Measurements from ENCODE around the gene TCEA2. TPM values are rescaled to one million over a fixed set of nuclear protein-coding genes. Genes with fewer than 3 reads are reported as not detected.
A peak's percentile ranks its signal among the peaks of the same experiment; 100 is the strongest.

The TCEA2 gene
- polyA plus RNA-seq, result 32.6 TPM
- long read RNA-seq, donor 1, transcript TCEA2-202 (10 exons, 1,235 nt), result major isoform, 6 of 6 reads
- long read RNA-seq, donor 1, partial matches to known transcripts, result 0 of 6 reads
- long read RNA-seq, donor 1, other reads (novel, unspliced or antisense), result 0 of 6 reads
- long read RNA-seq, donor 2, transcript TCEA2-202 (10 exons, 1,235 nt), result major isoform, 21 of 24 reads
- long read RNA-seq, donor 2, partial matches to known transcripts, result 0 of 24 reads
- long read RNA-seq, donor 2, other reads (novel, unspliced or antisense), result 0 of 24 reads
- long read RNA-seq, donor 3, transcript TCEA2-202 (10 exons, 1,235 nt), result major isoform, 8 of 10 reads
- long read RNA-seq, donor 3, partial matches to known transcripts, result 0 of 10 reads
- long read RNA-seq, donor 3, other reads (novel, unspliced or antisense), result 0 of 10 reads
- long read RNA-seq, donor 4, partial matches to known transcripts, result 0 of 1 reads
- long read RNA-seq, donor 4, other reads (novel, unspliced or antisense), result 0 of 1 reads
- long read RNA-seq, donor 5, transcript TCEA2-202 (10 exons, 1,235 nt), result major isoform, 12 of 12 reads
- long read RNA-seq, donor 5, partial matches to known transcripts, result 0 of 12 reads
- long read RNA-seq, donor 5, other reads (novel, unspliced or antisense), result 0 of 12 reads
- long read RNA-seq, donor 6, partial matches to known transcripts, result 0 of 5 reads
- long read RNA-seq, donor 6, other reads (novel, unspliced or antisense), result 0 of 5 reads
- long read RNA-seq, donor 7, partial matches to known transcripts, result 0 of 5 reads
- long read RNA-seq, donor 7, other reads (novel, unspliced or antisense), result 0 of 5 reads
- long read RNA-seq, donor 8, transcript TCEA2-202 (10 exons, 1,235 nt), result major isoform, 16 of 25 reads
- long read RNA-seq, donor 8, partial matches to known transcripts, result 5 of 25 reads
- long read RNA-seq, donor 8, other reads (novel, unspliced or antisense), result 0 of 25 reads
- long read RNA-seq, donor 9, transcript TCEA2-202 (10 exons, 1,235 nt), result major isoform, 7 of 13 reads
- long read RNA-seq, donor 9, partial matches to known transcripts, result 5 of 13 reads
- long read RNA-seq, donor 9, other reads (novel, unspliced or antisense), result 0 of 13 reads
- long read RNA-seq, donor 10, transcript TCEA2-202 (10 exons, 1,235 nt), result major isoform, 7 of 9 reads
- long read RNA-seq, donor 10, partial matches to known transcripts, result 0 of 9 reads
- long read RNA-seq, donor 10, other reads (novel, unspliced or antisense), result 0 of 9 reads
- long read RNA-seq, donor 11, transcript TCEA2-202 (10 exons, 1,235 nt), result major isoform, 7 of 8 reads
- long read RNA-seq, donor 11, partial matches to known transcripts, result 0 of 8 reads
- long read RNA-seq, donor 11, other reads (novel, unspliced or antisense), result 0 of 8 reads

- H3K4me1 ChIP-seq (ENCODE audit: control insufficient read depth, insufficient read depth, low read length), result peaks cover 25% of the 10 kb centered on the region
- no peaks in the 10 kb centered on the region for H3K36me3 ChIP-seq (ENCODE audit: control insufficient read depth, insufficient read depth, low read length)
- H3K27me3 ChIP-seq (ENCODE audit: control insufficient read depth, insufficient read depth, low read length), result peaks cover 5% of the 10 kb centered on the region
- peak within 1 kb of the TSS; percentile 85 for H3K4me3 ChIP-seq (ENCODE audit: low read length)
- peak within 1 kb of the TSS; percentile 84 for H3K27ac ChIP-seq (ENCODE audit: low read length)
- no peaks in the 10 kb centered on the region for H3K9me3 ChIP-seq (ENCODE audit: control insufficient read depth, low read depth, low read length)
- WGBS (ENCODE audit: insufficient coverage, low lambda C conversion rate), result no CpG with 5 or more reads among the region's 85 CpGs
- peak; percentile 97 to 98 for DNase-seq
Measured at GRCh38 chr20:64062596-64063388, at the start of gene TCEA2. Gene TCEA2, plus strand, starts transcription at chr20:64063198. Its CDS starts 115 bp downstream, at chr20:64063313.

GRCh38 chr20:64015635-64016034 lies 47.4 kb upstream of the TCEA2 start:
- H3K4me3 ChIP-seq (ENCODE audit: low read length), result no peak overlapping the region
- no CpG with 5 or more reads among the region's 2 CpGs for WGBS (ENCODE audit: insufficient coverage, low lambda C conversion rate)
- H3K9me3 ChIP-seq (ENCODE audit: control insufficient read depth, low read depth, low read length), result peaks cover 8% of the 10 kb centered on the region
- no peaks in the 10 kb centered on the region for H3K27me3 ChIP-seq (ENCODE audit: control insufficient read depth, insufficient read depth, low read length)
- no peak for DNase-seq
- no peak overlapping the region for H3K27ac ChIP-seq (ENCODE audit: low read length)
- peaks cover 67% of the 10 kb centered on the region for H3K36me3 ChIP-seq (ENCODE audit: control insufficient read depth, insufficient read depth, low read length)
- H3K4me1 ChIP-seq (ENCODE audit: control insufficient read depth, insufficient read depth, low read length), result no peaks in the 10 kb centered on the region

GRCh38 chr20:64021124-64021975 lies 41.6 kb upstream of the TCEA2 start:
- Histone ChIP-seq H3K4me3 (ENCODE audit: low read length) (no peak overlapping the region), H3K9me3 (ENCODE audit: control insufficient read depth, low read depth, low read length) (no peaks in the 10 kb centered on the region), H3K27me3 (ENCODE audit: control insufficient read depth, insufficient read depth, low read length) (no peaks in the 10 kb centered on the region), H3K4me1 (ENCODE audit: control insufficient read depth, insufficient read depth, low read length) (peaks cover 24% of the 10 kb centered on the region), H3K27ac (ENCODE audit: low read length) (no peak overlapping the region), H3K36me3 (ENCODE audit: control insufficient read depth, insufficient read depth, low read length) (peaks cover 78% of the 10 kb centered on the region)
- no CpG with 5 or more reads among the region's 36 CpGs for WGBS (ENCODE audit: insufficient coverage, low lambda C conversion rate)
- no peak for DNase-seq

- WGBS (ENCODE audit: insufficient coverage, low lambda C conversion rate), result no CpG with 5 or more reads among the region's 17 CpGs
- Histone ChIP-seq H3K36me3 (ENCODE audit: control insufficient read depth, insufficient read depth, low read length) (peaks cover 84% of the 10 kb centered on the region), H3K27me3 (ENCODE audit: control insufficient read depth, insufficient read depth, low read length) (peaks cover 3% of the 10 kb centered on the region), H3K27ac (ENCODE audit: low read length) (no peak overlapping the region), H3K4me1 (ENCODE audit: control insufficient read depth, insufficient read depth, low read length) (peaks cover 24% of the 10 kb centered on the region), H3K9me3 (ENCODE audit: control insufficient read depth, low read depth, low read length) (no peaks in the 10 kb centered on the region), H3K4me3 (ENCODE audit: low read length) (no peak overlapping the region)
- DNase-seq, result no peak
Measured at GRCh38 chr20:64022671-64023360, 40.2 kb upstream of the TCEA2 start.

GRCh38 chr20:64023361-64024140 lies 39.4 kb upstream of the TCEA2 start:
- WGBS (ENCODE audit: insufficient coverage, low lambda C conversion rate), result no CpG with 5 or more reads among the region's 15 CpGs
- Histone ChIP-seq H3K27ac (ENCODE audit: low read length) (no peak overlapping the region), H3K27me3 (ENCODE audit: control insufficient read depth, insufficient read depth, low read length) (peaks cover 3% of the 10 kb centered on the region), H3K4me1 (ENCODE audit: control insufficient read depth, insufficient read depth, low read length) (peaks cover 24% of the 10 kb centered on the region), H3K4me3 (ENCODE audit: low read length) (no peak overlapping the region), H3K36me3 (ENCODE audit: control insufficient read depth, insufficient read depth, low read length) (peaks cover 84% of the 10 kb centered on the region), H3K9me3 (ENCODE audit: control insufficient read depth, low read depth, low read length) (no peaks in the 10 kb centered on the region)
- DNase-seq, result no peak

GRCh38 chr20:64024141-64024990 lies 38.6 kb upstream of the TCEA2 start:
- H3K27me3 ChIP-seq (ENCODE audit: control insufficient read depth, insufficient read depth, low read length), result peaks cover 3% of the 10 kb centered on the region
- no peaks in the 10 kb centered on the region for H3K9me3 ChIP-seq (ENCODE audit: control insufficient read depth, low read depth, low read length)
- H3K27ac ChIP-seq (ENCODE audit: low read length), result no peak overlapping the region
- peaks cover 82% of the 10 kb centered on the region for H3K36me3 ChIP-seq (ENCODE audit: control insufficient read depth, insufficient read depth, low read length)
- H3K4me1 ChIP-seq (ENCODE audit: control insufficient read depth, insufficient read depth, low read length), result peaks cover 24% of the 10 kb centered on the region
- DNase-seq, result peak; percentile 77 to 92
- no peak overlapping the region for H3K4me3 ChIP-seq (ENCODE audit: low read length)
- WGBS (ENCODE audit: insufficient coverage, low lambda C conversion rate), result no CpG with 5 or more reads among the region's 17 CpGs

GRCh38 chr20:64025101-64025825 lies 37.7 kb upstream of the TCEA2 start:
- peaks cover 2% of the 10 kb centered on the region for H3K9me3 ChIP-seq (ENCODE audit: control insufficient read depth, low read depth, low read length)
- no CpG with 5 or more reads among the region's 18 CpGs for WGBS (ENCODE audit: insufficient coverage, low lambda C conversion rate)
- no peak overlapping the region for H3K4me3 ChIP-seq (ENCODE audit: low read length)
- peaks cover 81% of the 10 kb centered on the region for H3K36me3 ChIP-seq (ENCODE audit: control insufficient read depth, insufficient read depth, low read length)
- H3K4me1 ChIP-seq (ENCODE audit: control insufficient read depth, insufficient read depth, low read length), result peaks cover 28% of the 10 kb centered on the region
- no peak for DNase-seq
- peaks cover 3% of the 10 kb centered on the region for H3K27me3 ChIP-seq (ENCODE audit: control insufficient read depth, insufficient read depth, low read length)
- H3K27ac ChIP-seq (ENCODE audit: low read length), result no peak overlapping the region
